H1 (cell line): ENCODE results near the gene KRT72.

ENCODE experiments used
- CREB1 ChIP-seq: IDR thresholded peaks from 2 replicates; pipeline ENCODE4 v1.6.1; 2012; ENCODE audit warnings: inconsistent platforms
- CTCF ChIP-seq, 3 experiments: IDR thresholded peaks; 1 replicate in 2 of 3; 2 replicates in 1 of 3; pipeline versions ENCODE4 v1.5.1 to v1.6.1; 2011; ENCODE audit warnings: low read length in 3 of 3, mild to moderate bottlenecking in 3 of 3, inconsistent platforms in 2 of 3, low read depth in 1 of 3, moderate library complexity in 1 of 3; ENCODE audit not compliant: insufficient read depth in 1 of 3; ENCODE audit errors: control extremely low read depth in 1 of 3
- EP300 ChIP-seq, 2 experiments: IDR thresholded peaks; 1 replicate in 1 of 2; 2 replicates in 1 of 2; pipeline ENCODE4 v1.6.1; 2011 to 2012; ENCODE audit warnings: low read depth in 2 of 2, low read length in 2 of 2, mild to moderate bottlenecking in 2 of 2, borderline replicate concordance in 1 of 2, inconsistent platforms in 1 of 2, moderate library complexity in 1 of 2
- EZH2 ChIP-seq: fragments of 200-600 bp; sonication (generic); IDR thresholded peaks from 2 replicates; pipeline ENCODE4 v1.7.1; 2012; ENCODE audit warnings: low read depth, mild to moderate bottlenecking, moderate library complexity, low read length, inconsistent platforms; ENCODE audit not compliant: severe bottlenecking
- NRF1 ChIP-seq: IDR thresholded peaks from 2 replicates; pipeline ENCODE4 v1.6.1; 2011; ENCODE audit warnings: mild to moderate bottlenecking, low read depth, low read length, improper control_type of control experiment
- POLR2A ChIP-seq, 2 experiments: IDR thresholded peaks; 1 replicate in 1 of 2; 2 replicates in 1 of 2; pipeline ENCODE4 v1.6.1; 2011; ENCODE audit warnings: low read depth in 2 of 2, low read length in 2 of 2, mild to moderate bottlenecking in 2 of 2; ENCODE audit errors: control extremely low read depth in 1 of 2
- RAD21 ChIP-seq, 2 experiments: IDR thresholded peaks in 1 of 2; conservative IDR thresholded peaks in 1 of 2; 2 replicates each; pipeline ENCODE4 v1.6.1; 2011; ENCODE audit warnings: low read depth in 2 of 2, low read length in 2 of 2, improper control_type of control experiment in 1 of 2, inconsistent platforms in 1 of 2, mild to moderate bottlenecking in 1 of 2, moderate library complexity in 1 of 2
- RFX5 ChIP-seq: IDR thresholded peaks from 2 replicates; pipeline ENCODE4 v1.6.1; 2011; ENCODE audit warnings: low read depth, low read length, improper control_type of control experiment, borderline replicate concordance
- SAP30 ChIP-seq: fragments of 300-600 bp; sonication (generic); IDR thresholded peaks from 2 replicates; pipeline ENCODE4 v1.7.1; 2012; ENCODE audit warnings: low read length, moderate library complexity, mild to moderate bottlenecking, inconsistent platforms; ENCODE audit not compliant: insufficient read depth, insufficient replicate concordance
- SP4 ChIP-seq: IDR thresholded peaks from 2 replicates; pipeline ENCODE4 v1.6.1; 2012; ENCODE audit warnings: low read length, inconsistent platforms
- TAF1 ChIP-seq: IDR thresholded peaks from 2 replicates; pipeline ENCODE4 v1.6.1; 2011; ENCODE audit warnings: mild to moderate bottlenecking, low read depth, low read length
- ZNF274 ChIP-seq: IDR thresholded peaks from 2 replicates; pipeline ENCODE4 v1.7.0; 2012; ENCODE audit warnings: low read length, borderline replicate concordance; ENCODE audit errors: extremely low read depth

- TF ChIP-seq CTCF (IDR thresholded peaks at IDR 0.05; ENCODE audit: control extremely low read depth in 1 of 3, insufficient read depth in 1 of 3, low read depth in 1 of 3, low read length in 3 of 3) = no peak
- no peak for TF ChIP-seq TAF1
- TF ChIP-seq RAD21 (IDR thresholded peaks at IDR 0.05 in 1 of 2, conservative IDR thresholded peaks at IDR 0.05 in 1 of 2; ENCODE audit: low read depth in 2 of 2, low read length in 2 of 2) = no peak
- no peak for TF ChIP-seq SAP30
- no peak for TF ChIP-seq POLR2A (IDR thresholded peaks at IDR 0.05; ENCODE audit: control extremely low read depth in 1 of 2, low read depth in 2 of 2, low read length in 2 of 2)
- TF ChIP-seq SP4 = no peak
- no peak for TF ChIP-seq NRF1
- TF ChIP-seq EP300 (IDR thresholded peaks at IDR 0.05; ENCODE audit: borderline replicate concordance in 1 of 2, low read depth in 2 of 2, low read length in 2 of 2) = no peak
- no peak for TF ChIP-seq EZH2
- TF ChIP-seq CREB1 = no peak
- no peak for TF ChIP-seq RFX5
- no peak for TF ChIP-seq ZNF274
These were observed 16.2 kb downstream of the KRT72 start for GRCh38 chr12:52585066-52585465.
